KMS-11 (cell line): ENCODE results near the gene NME8.

Experiments
- H2AFZ ChIP-seq: fragments of 200-600 bp; sonication (generic); 2 replicates; pipeline ENCODE4 v1.6.1; 2016; ENCODE audit warnings: antibody characterized with exemption, mixed run types, low read depth
- H3K27ac ChIP-seq: fragments of 200-600 bp; sonication (generic); 2 replicates; pipeline ENCODE4 v1.6.1; 2016; ENCODE audit warnings: mild to moderate bottlenecking, mixed run types
- H3K27me3 ChIP-seq: fragments of 200-600 bp; sonication (generic); 2 replicates; pipeline ENCODE4 v1.6.1; 2017; ENCODE audit warnings: mild to moderate bottlenecking, low read depth, mixed run types, moderate library complexity; ENCODE audit not compliant: insufficient read depth
- H3K36me3 ChIP-seq: fragments of 200-600 bp; sonication (generic); 2 replicates; pipeline ENCODE4 v1.6.1; 2017; ENCODE audit warnings: mild to moderate bottlenecking, mixed run types; ENCODE audit not compliant: insufficient read depth
- H3K4me1 ChIP-seq: fragments of 200-600 bp; sonication (generic); 2 replicates; pipeline ENCODE4 v1.6.1; 2016; ENCODE audit warnings: mild to moderate bottlenecking, low read depth, mixed run types; ENCODE audit not compliant: poor library complexity, severe bottlenecking
- H3K4me2 ChIP-seq: fragments of 200-600 bp; sonication (generic); 2 replicates; pipeline ENCODE4 v1.7.0; 2016; ENCODE audit warnings: mild to moderate bottlenecking, mixed run types
- H3K4me3 ChIP-seq: fragments of 200-600 bp; sonication (generic); IDR thresholded peaks from 2 replicates; pipeline ENCODE4 v1.6.1; 2017; ENCODE audit warnings: low read depth, low read length, mixed read lengths; ENCODE audit not compliant: insufficient read depth
- H3K79me2 ChIP-seq: fragments of 200-600 bp; sonication (generic); 2 replicates; pipeline ENCODE4 v1.6.1; 2016; ENCODE audit warnings: low read depth, mixed run types; ENCODE audit not compliant: insufficient read depth
- H3K9ac ChIP-seq: fragments of 200-600 bp; sonication (generic); 2 replicates; pipeline ENCODE4 v1.6.1; 2016; ENCODE audit warnings: mild to moderate bottlenecking, mixed run types
- H4K20me1 ChIP-seq: fragments of 200-600 bp; sonication (generic); 2 replicates; pipeline ENCODE4 v1.6.1; 2016; ENCODE audit warnings: mild to moderate bottlenecking, mixed run types; ENCODE audit not compliant: insufficient read depth
- CTCF ChIP-seq: fragments of 200-600 bp; sonication (generic); conservative IDR thresholded peaks from 2 replicates; pipeline ENCODE4 v1.6.1; 2017; ENCODE audit warnings: low read depth, mild to moderate bottlenecking, antibody characterized with exemption, low read length, moderate library complexity, mixed read lengths

Gene NME8

GRCh38 chr7:37924491-37925041 lies 76.2 kb downstream of the NME8 start:
- Histone ChIP-seq H3K9ac (no peak overlapping the region), H2AFZ (no peak overlapping the region), H3K79me2 (peaks cover 43% of the 10 kb centered on the region), H3K4me1 (peaks cover 21% of the 10 kb centered on the region), H3K4me2 (no peak overlapping the region), H4K20me1 (no peaks in the 10 kb centered on the region), H3K27me3 (no peaks in the 10 kb centered on the region), H3K27ac (no peak overlapping the region), H3K36me3 (no peaks in the 10 kb centered on the region), H3K4me3 (no peak overlapping the region)
- no peak for TF ChIP-seq CTCF

GRCh38 chr7:37925620-37926019 lies 77.2 kb downstream of the NME8 start:
- H3K4me2 ChIP-seq, result no peak overlapping the region
- no peak overlapping the region for H3K4me3 ChIP-seq
- no peak overlapping the region for H3K27ac ChIP-seq
- H3K27me3 ChIP-seq, result no peaks in the 10 kb centered on the region
- peaks cover 12% of the 10 kb centered on the region for H3K4me1 ChIP-seq
- no peaks in the 10 kb centered on the region for H3K36me3 ChIP-seq
- TF ChIP-seq CTCF, result no peak
- no peak overlapping the region for H2AFZ ChIP-seq
- no peaks in the 10 kb centered on the region for H4K20me1 ChIP-seq
- no peak overlapping the region for H3K9ac ChIP-seq
- peaks cover 43% of the 10 kb centered on the region for H3K79me2 ChIP-seq

GRCh38 chr7:37927773-37928444 lies 79.5 kb downstream of the NME8 start:
- TF ChIP-seq CTCF, result no peak
- Histone ChIP-seq H4K20me1 (no peaks in the 10 kb centered on the region), H3K27ac (no peak overlapping the region), H3K36me3 (no peaks in the 10 kb centered on the region), H3K4me1 (peaks cover 1% of the 10 kb centered on the region), H3K27me3 (no peaks in the 10 kb centered on the region), H3K9ac (no peak overlapping the region), H3K4me2 (no peak overlapping the region), H3K4me3 (no peak overlapping the region), H2AFZ (no peak overlapping the region), H3K79me2 (peaks cover 28% of the 10 kb centered on the region)

- no peaks in the 10 kb centered on the region for H3K27me3 ChIP-seq
- H3K4me2 ChIP-seq, result no peak overlapping the region
- no peak overlapping the region for H3K4me3 ChIP-seq
- no peaks in the 10 kb centered on the region for H3K4me1 ChIP-seq
- no peaks in the 10 kb centered on the region for H4K20me1 ChIP-seq
- H3K9ac ChIP-seq, result no peak overlapping the region
- no peak for TF ChIP-seq CTCF
- no peak overlapping the region for H2AFZ ChIP-seq
- H3K79me2 ChIP-seq, result peaks cover 19% of the 10 kb centered on the region; the same call in 1 of the 2 replicates
- H3K27ac ChIP-seq, result no peak overlapping the region
- no peaks in the 10 kb centered on the region for H3K36me3 ChIP-seq
Observed at GRCh38 chr7:37928878-37929277, 80.5 kb downstream of the NME8 start.
